IMR-90 (cell line): ENCODE data around the gene PROZ. TPM values are rescaled to one million over a fixed set of nuclear protein-coding genes. Genes with fewer than 3 reads are reported as not detected.

ENCODE experiments used
- microRNA-seq, 2 experiments: library from miRNA; stranded (forward) in 1 of 2; unstranded in 1 of 2; fragments of 10-50 nt in 1 of 2; fragments of <30 nt in 1 of 2; gene quantifications in 1 of 2; microRNA quantifications in 1 of 2; one replicate each; pipeline versions ENCODE3 to v1.1.0; 2013 to 2020; ENCODE audit not compliant: insufficient read depth in 1 of 2, insufficient read length in 1 of 2, unreplicated experiment in 1 of 2
- polyA plus RNA-seq, 3 experiments: library from polyadenylated mRNA; depleted of rRNA; stranded (reverse); fragments of >200 nt; gene quantifications; 2 replicates each; pipeline ENCODE4 v1.2.3, GENCODE V29; 2012; ENCODE audit warnings: low replicate concordance in 1 of 3
- small RNA-seq, 5 experiments: library from RNA; depleted of rRNA; stranded (forward); fragments of <200 nt; gene quantifications; one replicate each; pipeline ENCODE3, GENCODE V24; 2012
- total RNA-seq: library from RNA; depleted of rRNA; stranded (reverse); fragments of >200 nt; gene quantifications from 2 replicates; pipeline ENCODE4 v1.2.3, GENCODE V29; 2012; rRNA removed

PROZ gene
- total and polyA plus RNA-seq, 2 of the 4 experiments (the other 2 are of a cell fraction) = not detected

Small RNA genes lying within 50 kb of the gene (microRNA-seq; reads per million reads assigned to microRNA genes)
- not detected for gene AL137002.1 (ENCODE audit: insufficient read depth, insufficient read length)

Small RNA genes lying within 50 kb of the gene (small RNA-seq; reads per million reads assigned to genes)
- gene AL137002.1 = 0 reads per million in 5 experiments

Other genes with a start within 250 kb of the PROZ start
- 0.18 TPM in 1 of 2 replicates, not detected in the other for gene MCF2L, start 189.4 kb upstream of the PROZ start, total RNA-seq
- not detected in 2 replicates for gene MCF2L, start 189.4 kb upstream of the PROZ start, polyA plus RNA-seq (2012; rRNA removed)
- under 0.01 TPM in 1 of 2 replicates, not detected in the other for gene F7, start 52.9 kb upstream of the PROZ start, total RNA-seq
- 0.07 and 0.09 TPM in 2 replicates for gene F7, start 52.9 kb upstream of the PROZ start, polyA plus RNA-seq (2012; rRNA removed)
- gene F10, start 35.8 kb upstream of the PROZ start, total RNA-seq = 7.2 and 9.1 TPM in 2 replicates
- 19.5 and 19.7 TPM in 2 replicates for gene F10, start 35.8 kb upstream of the PROZ start, polyA plus RNA-seq (2012; rRNA removed)
- gene PCID2, start 50.0 kb downstream of the PROZ start, total RNA-seq = 72.8 and 90.9 TPM in 2 replicates
- gene PCID2, start 50.0 kb downstream of the PROZ start, polyA plus RNA-seq (2012; rRNA removed) = 71.7 and 83.5 TPM in 2 replicates
- gene CUL4A, start 51.0 kb downstream of the PROZ start, total RNA-seq = 128 and 146 TPM in 2 replicates
- gene CUL4A, start 51.0 kb downstream of the PROZ start, polyA plus RNA-seq (2012; rRNA removed) = 68.7 and 86.0 TPM in 2 replicates
- gene LAMP1, start 138.6 kb downstream of the PROZ start, total RNA-seq = 58.3 and 60.6 TPM in 2 replicates
- gene LAMP1, start 138.6 kb downstream of the PROZ start, polyA plus RNA-seq (2012; rRNA removed) = 229 and 235 TPM in 2 replicates
- 0.83 and 0.90 TPM in 2 replicates for gene GRTP1, start 205.5 kb downstream of the PROZ start, total RNA-seq
- 1.4 and 1.7 TPM in 2 replicates for gene GRTP1, start 205.5 kb downstream of the PROZ start, polyA plus RNA-seq (2012; rRNA removed)